Left colon (tissue), 2 donors: ENCODE measurements around the gene CSF2. TPM values are rescaled to one million over a fixed set of nuclear protein-coding genes. Genes with fewer than 3 reads are reported as not detected.
"Not testable (repeated sequence)": the region's sequence is repeated elsewhere in the genome, so short reads cannot be mapped to it uniquely, and the experiment has no call there.

Experiments used
- ATAC-seq: fragments of 200-7000 bp; cut with Tn5 transposase; one replicate; pipeline ENCODE4 v1.9.1; 2020; ENCODE audit warnings: mild to moderate bottlenecking, moderate library complexity
- DNase-seq, 2 donors: peaks; one replicate each; pipeline ENCODE4 v3.0.0-alpha.2; 2020
- intact Hi-C, 2 donors: fragments of 100-400 bp; cut with DNase I in 1 of 2; cut with micrococcal nuclease in 1 of 2; formaldehyde crosslinking; loops; one replicate each; pipeline versions ENCODE4 v1.11.2 to v1.14.0; 2022; cut with DNase I, micrococcal nuclease
- total RNA-seq, 2 donors: library from RNA; stranded (reverse); fragmentation: NEBNext Ultra II Directional; extraction: Animal tissue kit (Norgen Biotek cat#: 25700); gene quantifications; one replicate each; pipeline ENCODE4 v1.2.1, GENCODE V29; 2021
- donor health status: DM: no; HTN: no; CAD: no.
- donor health status: DM: yes; HTN: yes; CAD: no.

Gene CSF2
- total RNA-seq, 2 donors from 2014 or later: not detected

- intact Hi-C loops: no loop called here
- ATAC-seq (no peak), DNase-seq (no peak)
Measured at GRCh38 chr5:132101385-132101880, 27.8 kb downstream of the CSF2 start.

GRCh38 chr5:132102101-132102701, 28.6 kb downstream of the CSF2 start:
- ATAC-seq (no peak), DNase-seq (no peak)
- intact Hi-C loops: no loop called here

DNA sequence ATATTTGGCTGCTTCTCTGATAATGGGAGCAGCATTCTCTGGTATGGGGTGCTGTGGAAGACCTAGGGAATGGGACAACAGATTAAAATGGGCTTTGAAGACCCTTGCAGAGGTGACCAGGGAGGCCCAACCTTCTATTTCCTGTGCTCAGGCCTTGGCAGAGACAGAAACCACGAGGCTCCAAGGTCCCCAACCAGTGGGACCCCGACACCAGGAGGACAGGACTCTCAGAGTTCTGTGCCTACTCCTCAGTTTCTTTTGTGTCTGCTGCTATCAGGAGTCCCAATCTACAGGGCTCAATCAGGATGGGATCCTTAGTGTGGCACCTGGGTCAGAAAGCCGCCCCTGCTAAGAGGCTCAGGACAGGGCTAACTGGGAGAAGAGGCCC, 29.3 kb downstream of the CSF2 start:
- ATAC-seq: no peak
- intact Hi-C loops: no loop called here
- DNase-seq: no peak

DNA sequence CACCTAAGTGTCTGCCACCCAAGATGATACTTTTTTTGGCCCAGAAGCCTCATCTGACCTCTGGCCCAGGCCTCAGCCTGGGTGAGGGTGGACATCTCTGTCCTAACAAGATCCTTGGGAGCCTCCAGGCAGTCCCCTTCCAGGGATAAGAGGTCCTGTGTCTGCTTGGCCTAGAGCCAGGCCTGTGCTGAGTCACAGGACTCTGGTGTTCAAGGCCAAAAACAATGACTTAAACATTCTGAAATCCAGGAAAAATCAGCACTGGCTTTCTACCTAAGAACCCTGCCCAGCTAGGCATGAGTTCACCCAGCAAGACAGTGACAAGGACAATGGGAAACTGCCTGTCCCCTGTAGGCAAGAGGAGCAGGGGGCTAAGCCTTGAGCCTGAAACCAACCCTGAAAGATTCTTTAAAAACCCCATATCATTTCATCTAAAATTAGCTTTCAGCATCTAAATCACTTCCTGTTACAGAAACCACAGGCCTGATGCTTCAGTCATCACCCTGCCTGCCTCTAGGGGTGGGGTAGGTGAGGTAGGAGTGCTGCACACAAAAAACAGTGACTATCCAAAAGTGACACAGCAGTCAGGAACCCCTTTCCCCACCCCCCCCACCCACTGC, 29.9 kb downstream of the CSF2 start:
- intact Hi-C loops: no loop called here
- DNase-seq (peak; percentile 54 to 55), ATAC-seq (peak; percentile 44)

DNA sequence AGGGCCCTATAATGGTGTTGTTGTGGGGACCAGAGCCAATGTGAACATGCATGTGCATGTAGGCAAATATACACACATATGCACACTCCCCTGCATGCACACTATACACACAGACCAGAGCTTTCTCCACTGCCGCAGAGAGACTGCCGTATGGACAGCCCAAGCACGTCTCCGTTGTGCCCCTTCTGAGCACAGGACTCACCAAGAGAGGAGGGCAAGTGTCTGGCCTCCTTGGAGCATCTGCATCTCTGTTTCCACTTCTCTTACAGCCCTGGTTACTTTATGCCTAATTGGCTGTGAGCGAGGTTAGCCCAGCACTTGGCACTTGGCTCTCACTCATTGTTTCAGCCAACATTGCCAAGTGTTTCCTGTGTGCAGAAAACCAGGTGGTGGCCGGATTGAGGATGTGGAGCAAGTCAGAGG, 30.4 kb downstream of the CSF2 start:
- ATAC-seq: no peak
- intact Hi-C loops: no loop called here
- DNase-seq: no peak

DNA sequence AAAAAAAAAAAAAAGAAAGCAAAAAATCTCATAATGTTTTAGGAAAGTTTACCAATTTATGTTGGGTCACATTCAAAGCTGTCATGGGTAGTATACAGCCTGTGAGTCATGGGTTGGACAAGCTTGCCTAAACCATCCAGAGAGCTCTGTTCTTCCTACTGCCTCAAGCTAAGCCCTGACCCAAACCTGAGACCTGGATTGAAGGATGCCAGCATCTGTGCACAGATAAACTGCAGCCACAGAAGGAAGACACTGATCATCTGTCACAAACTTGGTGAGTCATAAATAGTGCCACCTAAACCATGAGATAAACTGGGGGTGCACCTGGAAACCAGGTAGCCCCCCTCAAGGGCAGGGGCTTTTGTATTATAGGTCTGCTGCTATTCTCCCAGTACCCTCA, 31.0 kb downstream of the CSF2 start:
- ATAC-seq (no peak), DNase-seq (no peak)
- intact Hi-C loops: no loop called here

DNA sequence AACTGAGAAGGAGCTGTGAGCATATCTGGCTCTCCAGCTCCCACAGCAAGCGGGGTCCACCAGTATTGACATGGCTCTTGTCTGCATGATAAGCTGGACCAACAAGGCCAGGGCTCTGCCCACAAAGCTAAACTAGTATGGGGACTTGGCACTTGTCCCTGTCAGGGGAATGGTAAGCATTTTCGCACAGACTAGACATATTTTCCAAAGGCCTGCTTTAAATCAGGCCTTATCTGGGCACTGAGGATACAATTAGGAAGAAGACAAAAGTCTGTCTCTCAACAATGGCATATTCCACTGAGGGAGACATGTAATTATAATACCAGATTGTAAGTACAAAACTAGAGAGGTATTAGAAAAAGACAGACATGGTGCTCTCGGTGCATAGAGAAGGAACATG, 32.1 kb downstream of the CSF2 start:
- DNase-seq: no peak
- no peak for ATAC-seq
- intact Hi-C loops: no loop called here

GRCh38 chr5:132108495-132108894, 34.9 kb downstream of the CSF2 start:
- ATAC-seq, DNase-seq, intact Hi-C loops: not testable (repeated sequence)

DNA sequence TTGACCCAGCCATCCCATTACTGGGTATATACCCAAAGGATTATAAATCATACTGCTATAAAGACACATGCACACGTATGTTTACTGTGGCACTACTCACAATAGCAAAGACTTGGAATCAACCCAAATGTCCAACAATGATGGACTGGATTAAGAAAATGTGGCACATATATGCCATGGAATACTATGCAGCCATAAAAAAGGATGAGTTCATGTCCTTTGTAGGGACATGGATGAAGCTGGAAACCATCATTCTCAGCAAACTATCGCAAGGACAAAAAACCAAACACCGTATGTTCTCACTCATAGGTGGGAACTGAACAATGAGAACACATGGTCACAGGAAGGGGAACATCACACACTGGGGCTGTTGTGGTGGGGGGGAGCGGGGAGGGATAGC, 35.4 kb downstream of the CSF2 start:
- ATAC-seq, DNase-seq, intact Hi-C loops: not testable (repeated sequence)

DNA sequence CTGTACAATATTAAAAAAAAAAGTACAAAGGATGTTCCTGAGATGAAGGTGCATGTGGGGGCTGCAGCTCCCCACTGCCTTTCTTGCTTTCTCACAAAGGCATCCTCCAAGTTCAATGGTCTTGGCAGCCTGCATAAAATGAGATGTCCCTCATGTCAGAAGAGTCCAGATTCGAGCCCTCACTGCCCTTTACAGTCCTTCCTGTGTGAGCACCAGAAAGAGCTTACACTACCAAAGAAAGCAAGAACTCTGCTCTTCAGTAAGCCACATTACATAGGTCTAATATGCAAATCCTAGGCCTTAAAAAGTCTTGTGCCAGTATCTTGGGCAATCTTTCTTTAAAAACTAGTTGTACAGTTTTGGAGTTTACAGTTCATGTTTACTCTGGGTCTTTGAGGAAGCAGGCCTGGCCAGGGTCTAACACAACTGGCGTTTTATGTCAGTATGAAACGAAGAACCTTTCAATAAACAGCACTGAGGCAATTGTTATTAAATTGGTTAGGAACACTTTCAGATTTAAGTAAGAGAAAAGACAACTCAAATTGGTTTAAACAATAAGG, 36.0 kb downstream of the CSF2 start:
- intact Hi-C loops: no loop called here
- no peak for DNase-seq
- ATAC-seq: no peak

- intact Hi-C loops: no loop called here
- DNase-seq: no peak
- ATAC-seq: no peak
Measured at GRCh38 chr5:132110195-132110594, 36.6 kb downstream of the CSF2 start.

DNA sequence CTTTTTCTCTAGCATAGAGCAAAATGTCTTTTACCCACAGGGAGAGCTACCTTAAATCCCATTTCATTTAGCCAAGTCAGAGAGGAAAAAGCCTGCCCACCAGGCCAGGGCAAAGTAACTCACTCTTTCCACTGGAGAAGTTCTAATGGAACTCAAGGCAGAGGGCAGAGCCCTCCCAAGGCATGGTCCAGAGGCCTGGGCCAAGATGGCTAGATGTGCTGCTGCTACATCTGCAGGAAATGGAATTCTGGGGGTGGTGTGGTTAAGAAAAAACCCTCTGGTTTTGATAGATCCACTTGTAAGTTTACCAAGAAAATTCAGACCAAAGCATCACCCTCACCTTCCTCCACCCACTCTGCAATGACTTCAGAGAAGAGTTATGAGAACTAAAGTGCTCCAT, 37.3 kb downstream of the CSF2 start:
- intact Hi-C loops: no loop called here
- DNase-seq (no peak), ATAC-seq (no peak)

DNA sequence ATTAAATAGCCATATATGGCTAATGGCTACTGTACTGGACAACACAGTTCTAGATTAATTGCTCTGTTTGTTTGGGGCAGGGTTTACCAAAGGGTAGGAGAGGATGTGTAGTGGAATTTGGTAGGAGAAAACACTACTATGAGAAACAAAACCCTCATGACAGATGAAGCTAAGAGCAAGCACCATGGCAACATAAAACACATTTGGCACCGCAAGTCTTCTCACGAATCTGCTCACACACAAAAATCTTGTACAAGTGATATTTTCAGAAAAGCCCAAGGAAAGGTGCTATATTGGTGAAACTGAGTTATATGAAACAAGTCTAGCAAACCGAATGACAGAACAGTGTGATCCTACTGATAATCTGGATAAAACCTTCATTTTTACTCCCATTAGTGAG, 38.5 kb downstream of the CSF2 start:
- no peak for ATAC-seq
- no peak for DNase-seq
- intact Hi-C loops: no loop called here

- no peak for ATAC-seq
- intact Hi-C loops: no loop called here
- DNase-seq: no peak
Measured at GRCh38 chr5:132114150-132115121, 40.8 kb downstream of the CSF2 start.

- intact Hi-C loops: no loop called here
- no peak for ATAC-seq
- DNase-seq: no peak
Measured at GRCh38 chr5:132115375-132115774, 41.8 kb downstream of the CSF2 start.

GRCh38 chr5:132116072-132116471, 42.5 kb downstream of the CSF2 start:
- intact Hi-C loops: no loop called here
- ATAC-seq: no peak

GRCh38 chr5:132116909-132117489, 43.4 kb downstream of the CSF2 start:
- ATAC-seq, intact Hi-C loops: not testable (repeated sequence)
- peak in 1 of 2 donors; percentile 37 for DNase-seq

More at GRCh38 chr5:132116072-132116471, 42.5 kb downstream of the CSF2 start:
- DNase-seq: no peak

DNA sequence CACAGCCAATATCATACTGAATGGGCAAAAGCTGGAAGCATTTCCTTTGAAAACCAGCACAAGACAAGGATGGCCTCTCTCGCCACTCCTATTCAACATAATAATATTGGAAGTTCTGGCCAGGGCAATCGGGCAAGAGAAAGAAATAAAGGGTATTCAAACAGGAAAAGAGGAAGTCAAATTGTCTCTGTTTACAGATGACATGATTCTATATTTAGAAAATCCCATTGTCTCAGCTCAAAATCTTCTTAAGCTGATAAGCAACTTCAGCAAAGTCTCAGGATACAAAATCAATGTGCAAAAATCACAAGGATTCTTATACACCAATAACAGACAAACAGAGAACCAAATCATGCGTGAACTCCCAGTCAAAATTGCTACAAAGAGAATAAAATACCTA, 47.1 kb downstream of the CSF2 start:
- ATAC-seq, DNase-seq: not testable (repeated sequence)

GRCh38 chr5:132122971-132123370, 49.4 kb downstream of the CSF2 start:
- DNase-seq, intact Hi-C loops, ATAC-seq: not testable (repeated sequence)

More for the DNA sequence above, 47.1 kb downstream of the CSF2 start:
- intact Hi-C loops: not testable (repeated sequence)
